Kidney glomerular epithelial cell (primary cell): ENCODE data around the gene PNPLA3.

Source experiments
- DNase-seq: peaks from one replicate; lab custom pipeline; 2025; lab: John Stamatoyannopoulos, UW

The PNPLA3 gene

GRCh38 chr22:43923631-43924464 is at the start of gene PNPLA3:
PNPLA3 (plus strand) TSS chr22:43923805; CDS start chr22:43923912, 107 bp downstream.
- DNase-seq: peak; percentile 56

DNA sequence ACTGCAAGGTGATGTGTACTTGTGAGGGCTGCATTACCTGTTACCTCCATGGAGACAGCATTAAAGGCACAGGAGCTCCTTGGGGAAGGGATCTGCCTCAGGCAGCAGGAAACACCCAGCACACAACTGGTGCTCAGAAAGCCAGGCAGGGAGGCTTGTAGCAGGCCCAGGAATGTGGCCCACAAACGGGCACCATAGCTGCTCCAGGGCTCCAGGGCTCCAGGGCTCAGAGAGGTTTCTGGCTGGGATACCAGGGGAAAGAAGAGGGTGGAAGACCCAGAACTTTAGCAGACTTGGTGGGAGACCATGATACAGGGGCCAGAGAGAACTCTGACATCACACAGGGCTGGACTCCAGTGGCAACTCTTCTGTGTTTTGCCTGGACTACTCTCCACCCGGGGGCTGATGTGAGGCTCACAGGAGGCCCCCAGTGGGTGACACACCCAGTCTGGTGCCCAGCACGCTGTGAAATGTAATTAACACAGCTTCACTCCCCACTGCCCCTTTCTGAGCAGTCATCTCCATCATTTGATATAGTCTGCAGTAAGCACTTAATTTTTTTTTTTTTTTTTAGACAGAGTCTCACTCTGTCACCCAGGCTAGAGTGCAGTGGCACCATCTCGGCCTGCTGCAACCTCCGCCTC is 46.6 kb upstream of the PNPLA3 start:
- DNase-seq: no peak

DNA sequence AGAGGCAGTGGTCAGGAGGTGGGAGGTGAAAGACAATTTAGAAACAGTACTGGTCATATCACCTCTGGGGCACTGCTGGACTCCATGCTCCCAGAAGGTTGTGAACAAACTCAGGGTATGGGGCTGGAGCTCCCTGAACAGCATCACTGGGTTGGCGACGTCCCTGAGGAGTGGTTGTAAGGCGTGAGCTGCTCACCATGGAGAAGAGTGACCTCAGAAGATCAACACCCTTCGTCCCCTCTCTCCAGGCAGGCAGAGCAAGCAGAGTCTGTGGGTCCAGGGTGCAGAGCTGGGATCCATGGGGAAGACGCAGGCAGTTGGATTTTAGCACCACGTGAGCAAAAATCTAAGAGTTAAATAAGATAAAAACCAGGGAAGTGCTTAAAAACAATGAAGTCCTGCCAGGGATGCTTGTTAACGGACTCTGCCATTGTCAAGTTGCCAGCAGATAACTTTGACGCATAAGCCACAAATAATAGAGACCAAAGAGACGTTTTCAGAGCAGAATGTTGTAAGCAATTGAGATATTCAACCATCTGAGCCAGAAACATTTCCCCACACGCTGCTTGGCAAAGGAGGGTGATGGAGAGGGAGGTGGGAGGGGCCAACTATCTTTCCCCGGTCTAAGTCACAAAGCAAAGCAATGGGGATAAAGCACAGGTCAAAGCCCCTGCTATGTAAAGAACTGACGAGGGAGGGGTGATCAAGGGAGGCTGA is 45.4 kb upstream of the PNPLA3 start:
- no peak for DNase-seq

DNA sequence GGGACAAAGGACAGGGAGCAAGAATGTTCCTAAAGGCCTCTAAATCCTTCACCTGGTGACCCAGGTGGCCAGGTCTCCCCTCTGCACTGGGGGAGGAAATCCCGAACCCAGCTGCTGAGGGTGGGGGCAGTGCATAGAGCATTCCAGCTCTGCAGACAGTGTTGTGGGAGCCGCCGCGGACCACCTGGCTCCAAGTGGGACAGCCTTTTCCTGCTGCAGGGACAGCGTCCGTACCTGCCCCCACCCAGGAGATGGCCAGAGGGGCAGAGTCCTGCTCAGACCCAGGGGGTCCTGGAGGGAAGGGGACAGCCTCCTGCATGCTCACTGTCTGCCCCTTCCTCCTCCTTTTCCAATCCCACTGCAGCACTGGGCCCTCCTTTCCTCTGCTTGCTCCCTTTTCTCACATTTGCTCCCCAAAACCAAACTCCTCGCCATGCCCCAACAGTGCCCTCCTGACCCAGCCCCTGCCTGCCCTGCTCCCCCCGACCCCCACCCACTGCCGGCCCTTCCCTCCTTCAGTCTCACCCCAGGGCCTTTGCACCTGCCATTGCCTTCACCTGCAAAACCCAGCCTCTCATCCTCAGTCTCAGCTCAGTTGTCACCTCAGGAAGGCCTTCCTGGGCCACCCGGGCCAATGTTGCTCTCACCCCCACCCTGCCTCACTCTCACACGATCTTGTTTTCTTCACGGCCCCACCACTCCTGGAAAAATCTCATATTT is 44.6 kb upstream of the PNPLA3 start:
- no peak for DNase-seq

DNA sequence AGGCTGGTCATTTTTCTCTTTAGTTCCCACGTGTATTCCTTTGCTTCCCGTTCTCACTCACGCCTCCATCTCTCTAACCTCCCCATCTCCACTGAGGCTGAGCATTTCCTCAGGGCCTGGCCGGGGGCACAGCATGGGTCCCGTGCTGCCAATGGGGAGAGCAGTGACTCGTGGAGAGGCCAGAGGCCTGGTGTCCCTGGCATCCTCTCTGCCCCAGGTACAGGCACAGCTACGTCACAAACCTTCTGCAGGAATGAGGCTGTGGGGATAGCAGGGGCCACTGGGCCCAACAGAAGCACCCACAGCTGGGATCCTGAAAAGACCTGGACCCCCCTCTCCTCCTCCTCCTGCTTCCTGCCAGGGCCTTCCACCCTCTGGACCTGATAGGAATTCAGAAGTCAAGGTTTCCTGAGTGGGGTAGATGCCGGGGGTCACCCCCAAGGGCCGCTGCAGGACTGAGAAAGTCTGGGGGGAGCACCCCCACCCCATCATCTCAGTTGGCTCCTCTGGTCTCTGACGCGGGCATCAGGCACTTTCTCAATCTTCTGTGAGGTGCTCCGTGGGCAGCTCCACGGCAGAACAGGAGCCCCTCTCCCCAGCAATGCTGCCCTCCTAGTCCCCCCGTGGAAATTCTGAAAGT is 43.6 kb upstream of the PNPLA3 start:
- no peak for DNase-seq

DNA sequence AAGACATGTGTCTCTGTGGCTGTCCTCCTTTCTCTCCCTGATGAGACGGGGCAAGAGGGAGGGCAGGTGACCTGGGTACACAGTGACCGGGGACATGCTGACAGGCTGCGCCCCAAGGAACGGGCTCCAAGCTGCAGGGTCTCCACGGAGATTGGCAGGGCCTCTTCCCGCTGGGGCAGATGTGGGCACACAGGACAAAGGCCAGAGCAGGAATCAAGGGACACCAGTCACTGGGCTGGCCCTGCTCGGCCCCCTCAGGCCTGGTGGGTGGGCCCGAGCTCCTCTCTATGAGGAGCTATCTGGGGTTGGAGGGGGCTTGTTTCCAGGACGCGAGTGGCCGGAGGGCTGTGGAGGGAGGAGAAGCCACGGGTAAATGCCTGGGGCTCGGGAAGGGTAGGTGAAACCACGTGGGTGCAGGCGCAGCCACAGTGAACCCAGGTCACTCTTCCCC is 43.0 kb upstream of the PNPLA3 start:
- DNase-seq: no peak

GRCh38 chr22:43881091-43882061 is 42.2 kb upstream of the PNPLA3 start:
- no peak for DNase-seq

- no peak for DNase-seq
Observed at GRCh38 chr22:43882122-43882767, 41.4 kb upstream of the PNPLA3 start.

- peak; percentile 26 for DNase-seq
Observed at GRCh38 chr22:43883012-43883661, 40.5 kb upstream of the PNPLA3 start.

GRCh38 chr22:43883719-43884415 is 39.7 kb upstream of the PNPLA3 start:
- no peak for DNase-seq

GRCh38 chr22:43884600-43885318 is 38.8 kb upstream of the PNPLA3 start:
- no peak for DNase-seq

- DNase-seq: no peak
Observed at GRCh38 chr22:43885319-43885671, 38.3 kb upstream of the PNPLA3 start.

DNA sequence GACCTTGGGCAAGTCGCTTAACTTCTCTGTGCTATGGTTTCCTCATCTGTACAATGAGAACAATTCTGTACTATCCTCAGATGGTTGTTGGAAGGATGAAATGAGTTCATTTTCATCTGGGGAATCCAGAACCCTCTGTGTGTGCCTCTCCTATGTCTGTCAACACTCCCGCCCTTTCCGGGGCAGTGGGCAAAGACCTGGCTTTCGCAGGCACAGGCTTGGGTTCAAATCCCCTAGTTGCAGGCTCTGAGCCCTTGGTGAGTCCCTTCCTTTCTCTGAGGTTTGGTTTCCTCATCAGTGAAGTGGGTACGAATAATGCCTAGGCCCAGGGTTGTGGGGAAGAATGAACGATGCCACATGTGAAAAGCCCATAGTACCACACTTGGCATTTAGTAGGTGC is 37.8 kb upstream of the PNPLA3 start:
- no peak for DNase-seq

DNA sequence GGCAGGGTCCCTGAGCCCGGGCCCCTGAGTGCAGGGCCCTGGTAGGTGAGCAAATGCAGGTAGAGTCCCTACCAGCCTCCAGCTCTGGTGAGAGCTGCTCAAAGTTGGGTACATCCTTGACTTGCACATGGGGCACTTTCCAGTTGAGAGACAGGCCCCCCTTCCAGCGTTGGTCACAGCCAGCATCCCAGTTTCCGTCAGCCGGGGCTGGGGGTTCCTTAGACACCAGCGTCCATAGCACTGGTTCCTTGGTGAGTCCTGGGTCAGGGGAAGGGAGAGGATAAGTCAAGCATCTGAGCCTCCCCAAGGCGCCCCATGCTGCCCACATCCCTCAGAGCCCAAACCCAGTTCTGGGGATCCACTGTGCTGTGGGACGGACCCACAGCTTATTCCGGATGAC is 37.4 kb upstream of the PNPLA3 start:
- no peak for DNase-seq

- DNase-seq: no peak
Observed at GRCh38 chr22:43887391-43887790, 36.2 kb upstream of the PNPLA3 start.

GRCh38 chr22:43888740-43889139 is 34.9 kb upstream of the PNPLA3 start:
- no peak for DNase-seq

DNA sequence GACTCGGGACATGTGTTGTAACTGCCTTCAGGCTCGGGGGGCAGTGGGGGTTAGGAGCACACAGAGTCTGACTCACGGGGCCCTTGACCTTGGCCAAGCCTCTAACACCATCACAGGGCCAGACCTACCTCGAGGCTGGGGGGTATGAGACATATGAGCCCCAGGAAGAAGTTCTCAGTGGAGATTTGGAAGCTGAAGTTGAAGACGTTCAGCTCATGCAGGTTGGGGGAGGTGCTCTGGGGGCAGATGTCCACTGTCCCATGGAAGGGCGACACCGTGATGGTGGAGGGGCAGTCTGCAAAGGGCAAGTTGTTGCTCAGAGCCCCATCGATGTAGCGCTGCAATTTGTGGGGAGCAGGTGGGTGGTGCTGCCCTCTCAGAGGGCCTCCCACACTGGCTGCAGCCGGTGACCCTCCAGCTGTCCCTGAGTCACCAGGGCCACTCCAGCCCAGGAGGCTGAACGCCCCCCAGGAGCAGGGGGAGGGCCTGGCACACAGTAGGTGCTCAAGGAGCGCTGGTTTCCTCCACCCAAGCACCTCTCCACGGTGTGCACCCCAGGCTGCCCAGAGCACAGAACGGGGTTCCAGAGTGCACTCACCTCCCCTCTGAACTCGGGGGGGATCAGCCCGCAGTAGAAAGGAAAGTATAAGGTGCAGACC is 34.3 kb upstream of the PNPLA3 start:
- no peak for DNase-seq

- DNase-seq: no peak
Observed at GRCh38 chr22:43889860-43890253, 33.7 kb upstream of the PNPLA3 start.
